ENCODE measurements around the gene DGKQ.

DGKQ gene

DNA sequence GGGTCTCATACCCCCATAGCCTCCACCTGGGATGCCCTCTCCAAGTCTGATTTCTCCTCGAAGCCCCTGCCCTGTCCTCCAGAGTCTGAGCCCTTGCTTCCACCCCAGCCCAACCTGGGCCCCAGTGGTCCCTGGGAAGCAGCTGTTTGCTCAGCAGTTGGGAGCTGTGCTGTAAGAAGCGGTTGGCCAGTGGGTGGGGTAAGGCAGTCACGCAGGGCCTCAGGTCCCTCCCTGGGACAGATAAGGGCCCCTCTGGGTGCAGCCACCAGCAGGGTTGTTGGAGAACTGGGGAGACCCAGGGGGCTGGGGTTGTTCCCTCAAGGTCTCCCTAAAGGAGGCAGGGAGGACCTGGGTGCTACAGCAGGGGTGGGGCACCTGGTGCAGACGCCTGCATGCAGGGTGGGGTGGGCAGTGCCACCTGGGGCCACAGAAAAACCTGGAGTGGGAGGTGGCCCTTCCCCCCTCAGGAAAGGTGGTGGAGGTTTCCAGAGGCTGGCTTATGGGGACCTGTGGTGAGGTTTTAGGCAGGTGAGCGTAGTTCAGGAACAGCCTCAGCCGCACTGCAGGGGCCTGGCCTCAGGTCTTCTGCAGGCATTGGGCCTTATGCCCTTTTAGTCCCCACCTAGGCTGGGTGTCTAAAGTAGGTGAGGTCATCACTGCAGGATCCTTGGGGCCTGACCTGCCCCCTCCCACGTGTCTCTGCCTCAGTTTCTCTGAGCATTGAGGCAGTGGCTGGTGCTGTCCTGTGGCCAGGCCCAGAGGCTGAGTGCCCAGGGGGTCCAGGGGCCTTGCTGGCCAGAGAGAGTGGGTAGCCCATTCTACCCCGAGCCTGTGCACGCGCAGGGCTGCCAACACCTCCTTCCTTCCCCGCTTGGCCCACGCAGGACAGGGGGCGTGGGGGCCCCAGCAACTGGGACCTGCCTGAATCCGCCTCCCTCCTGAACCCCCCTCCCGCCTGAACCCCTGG is 22.9 kb upstream of the DGKQ start:
- no peak for DNase-seq (ENCODE audit: low read depth in 2 of 2)

DNA sequence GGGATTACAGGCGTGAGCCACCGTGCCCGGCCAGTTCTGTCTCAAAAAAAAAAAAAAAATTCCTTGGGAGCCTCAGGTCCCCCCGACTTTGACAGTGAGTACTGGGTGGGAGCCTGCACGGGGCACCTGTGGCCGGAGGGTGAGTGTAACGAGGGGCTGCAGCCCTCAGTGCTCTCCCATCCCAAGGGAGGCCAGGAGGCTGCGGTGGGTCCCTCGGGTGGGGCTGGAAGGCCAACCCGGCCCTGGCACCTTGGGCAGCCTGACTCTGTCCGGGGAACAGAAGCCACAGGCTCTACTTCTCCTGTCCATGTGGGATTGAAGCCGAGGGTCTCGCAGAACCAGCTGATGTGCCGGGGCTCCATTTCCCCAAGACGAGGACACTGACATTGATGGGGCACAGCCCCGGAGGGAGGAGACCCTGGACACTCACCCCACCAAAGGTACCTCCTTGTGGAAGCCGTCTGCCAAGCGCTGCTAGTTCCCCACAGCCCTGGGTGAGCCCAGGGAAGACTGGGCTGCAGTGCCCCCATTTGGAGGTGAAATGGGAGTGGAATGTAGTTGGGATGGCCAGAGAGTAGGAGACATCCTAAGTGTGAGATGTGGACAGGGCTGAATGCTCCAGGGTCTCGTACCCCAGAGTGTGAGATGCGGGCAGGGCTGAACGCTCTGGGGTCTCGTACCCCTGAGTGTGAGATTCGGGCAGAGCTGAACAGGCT is 22.1 kb upstream of the DGKQ start:
- no peak for DNase-seq (ENCODE audit: low read depth in 2 of 2)

DNA sequence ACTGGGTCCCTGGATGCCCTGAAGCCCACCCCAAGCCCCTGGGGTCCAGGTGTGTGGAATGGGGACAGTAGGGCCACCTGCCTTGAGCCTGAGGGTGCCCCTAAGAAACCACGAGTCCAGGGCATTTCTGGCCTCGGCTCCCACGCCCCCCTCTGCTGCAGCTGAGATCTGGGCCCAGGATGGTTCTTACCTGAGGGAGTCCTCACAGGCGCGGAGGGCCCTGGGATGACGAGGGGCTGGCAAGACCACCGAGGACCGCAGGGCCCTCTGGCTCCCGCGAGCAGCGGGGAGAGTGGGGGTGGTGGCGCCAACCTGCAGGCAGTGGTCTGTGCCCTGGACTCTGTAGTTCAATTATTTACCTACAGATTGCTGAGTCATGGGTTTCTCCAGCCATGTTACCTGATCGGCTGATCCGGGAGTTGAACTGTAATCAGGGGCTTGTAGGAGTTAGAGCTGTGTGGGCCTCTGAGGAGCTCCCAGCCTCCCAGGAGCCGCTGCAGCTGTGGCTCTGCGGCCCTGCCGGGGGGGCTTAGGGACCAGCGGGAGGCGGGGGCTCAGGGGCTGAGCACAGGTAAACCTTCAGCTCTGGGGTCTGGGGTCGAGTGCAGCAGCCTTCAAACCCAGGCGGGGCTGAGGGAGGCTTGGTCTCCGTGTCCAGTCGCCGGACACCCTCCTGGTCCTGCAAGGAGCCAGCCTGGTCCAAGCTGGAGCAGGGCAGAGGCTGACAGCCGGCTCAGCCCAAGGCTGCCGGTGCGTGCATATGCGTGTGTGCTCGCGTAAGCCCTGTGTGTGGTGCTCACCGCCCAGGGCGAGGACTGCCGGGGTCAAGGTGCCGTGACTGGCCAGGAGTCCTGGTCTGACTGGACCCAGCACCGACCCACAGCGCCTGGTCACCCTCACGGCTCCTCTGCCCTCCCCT is 20.0 kb upstream of the DGKQ start, which contains the start of gene SLC26A1:
SLC26A1 (minus strand) TSS at position 294 of the 919 bp plus-strand sequence. CDS start 1,701 bp downstream, outside the sequence.
- no peak for DNase-seq (ENCODE audit: low read depth in 2 of 2)

DNA sequence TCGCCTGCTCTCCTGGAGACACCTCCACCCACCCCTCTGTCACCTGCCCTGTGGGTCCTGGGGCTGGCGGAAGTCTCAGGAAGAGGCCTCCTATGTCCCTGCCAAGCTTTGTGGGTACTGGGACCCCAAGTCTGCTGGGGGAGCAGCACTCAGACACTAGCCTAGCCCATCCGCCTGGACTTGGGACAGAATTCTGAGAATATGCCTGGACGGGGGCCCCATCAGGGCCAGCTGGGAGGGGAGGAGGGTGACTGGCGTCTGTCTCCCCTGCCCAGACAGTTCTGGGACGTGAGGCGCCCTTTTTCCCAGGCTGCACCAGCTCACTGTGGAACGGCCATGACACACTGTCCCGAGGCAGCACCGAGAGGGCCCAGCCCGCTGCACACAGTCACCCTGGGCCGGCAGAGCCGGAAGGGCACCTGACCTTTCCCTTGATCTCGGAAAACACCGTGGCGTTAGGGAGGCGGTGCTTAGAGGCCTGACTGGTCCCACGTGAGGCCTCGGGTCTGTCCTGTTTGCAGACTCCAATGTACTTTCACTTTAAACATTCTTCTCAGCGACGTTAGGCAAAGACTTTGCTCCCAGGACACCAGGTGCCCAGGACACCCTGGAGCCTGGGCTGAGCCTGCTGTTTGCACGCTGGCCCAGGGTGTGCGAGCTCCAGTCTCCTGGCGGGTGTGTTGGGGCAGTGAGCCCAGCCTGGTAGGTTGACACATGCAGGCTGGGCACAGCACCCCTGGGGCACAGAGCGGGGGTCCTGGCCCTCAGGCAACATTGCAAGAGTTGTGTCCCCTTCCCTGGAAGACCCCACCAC is 19.1 kb upstream of the DGKQ start:
- no peak for DNase-seq (ENCODE audit: low read depth in 2 of 2)

DNA sequence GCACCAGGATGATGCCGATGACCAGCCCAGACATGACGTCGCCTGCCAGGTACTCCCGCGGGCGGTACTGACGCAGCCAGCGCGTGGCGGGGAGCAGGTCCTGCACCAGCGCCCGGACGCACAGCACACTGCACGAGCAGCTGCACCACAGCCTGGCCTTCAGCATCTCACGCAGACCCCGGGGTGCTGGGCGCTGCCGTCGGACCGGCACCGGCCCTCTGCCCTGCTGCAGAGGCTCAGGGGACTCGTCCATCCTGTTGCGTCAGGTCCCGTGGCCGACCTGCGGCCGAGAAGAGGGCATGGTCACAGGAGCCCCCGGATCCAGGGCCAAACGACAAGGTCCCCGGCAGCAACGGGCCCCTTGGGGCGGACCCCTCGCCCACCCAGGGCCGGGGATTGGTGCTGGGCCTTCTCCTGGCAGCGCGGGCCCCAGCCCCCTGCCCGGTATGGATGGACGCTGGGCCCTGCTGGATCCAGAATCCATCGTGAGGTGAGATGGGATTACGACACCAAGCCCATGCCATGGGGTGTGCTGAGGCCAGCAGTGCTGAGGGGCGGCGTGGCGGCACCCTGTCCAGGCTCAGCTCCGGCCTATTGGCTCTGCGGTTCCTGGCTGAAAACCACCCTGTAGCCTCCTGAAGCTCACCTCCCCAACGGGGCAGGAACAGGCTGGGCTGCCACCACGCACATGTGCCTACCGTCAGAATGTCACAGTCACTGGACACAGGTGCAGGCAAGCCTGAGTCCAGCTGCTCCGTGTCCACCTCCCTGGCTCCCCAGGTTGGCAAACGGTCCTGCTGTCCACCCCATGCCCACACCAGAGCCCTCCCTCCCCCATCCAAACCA is 18.3 kb upstream of the DGKQ start:
- no peak for DNase-seq (ENCODE audit: low read depth in 2 of 2)

DNA sequence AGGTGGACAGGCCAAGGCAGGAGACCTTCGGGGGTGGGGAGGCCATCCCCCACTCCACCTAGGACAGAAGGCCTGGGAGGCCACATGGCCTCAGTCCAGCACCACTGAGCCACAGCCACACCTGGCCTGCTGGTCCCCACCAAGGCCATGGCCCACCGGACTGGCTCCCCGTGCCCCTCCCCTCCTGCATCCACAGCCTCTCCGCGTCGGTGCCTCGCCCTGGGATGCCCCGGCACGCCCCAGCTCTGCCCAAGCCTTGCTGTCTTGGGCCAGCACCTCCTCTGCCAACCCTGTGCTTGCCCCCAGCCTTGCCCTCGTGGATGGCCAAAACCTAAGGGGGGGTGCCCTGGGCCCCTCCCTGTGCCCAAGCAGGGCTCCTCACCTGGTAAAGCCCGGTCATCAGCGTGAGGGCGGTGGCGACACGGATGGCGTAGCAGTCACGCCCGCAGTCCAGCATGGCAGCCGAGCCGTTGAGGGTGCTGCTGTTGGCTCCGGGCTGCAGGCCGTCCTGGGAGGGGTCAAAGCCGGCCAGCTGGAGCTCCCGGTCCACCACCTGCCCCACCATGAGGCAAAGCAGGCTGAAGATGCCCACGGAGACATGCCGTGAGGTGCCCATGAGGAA is 17.5 kb upstream of the DGKQ start:
- no peak for DNase-seq (ENCODE audit: low read depth in 2 of 2)

DNA sequence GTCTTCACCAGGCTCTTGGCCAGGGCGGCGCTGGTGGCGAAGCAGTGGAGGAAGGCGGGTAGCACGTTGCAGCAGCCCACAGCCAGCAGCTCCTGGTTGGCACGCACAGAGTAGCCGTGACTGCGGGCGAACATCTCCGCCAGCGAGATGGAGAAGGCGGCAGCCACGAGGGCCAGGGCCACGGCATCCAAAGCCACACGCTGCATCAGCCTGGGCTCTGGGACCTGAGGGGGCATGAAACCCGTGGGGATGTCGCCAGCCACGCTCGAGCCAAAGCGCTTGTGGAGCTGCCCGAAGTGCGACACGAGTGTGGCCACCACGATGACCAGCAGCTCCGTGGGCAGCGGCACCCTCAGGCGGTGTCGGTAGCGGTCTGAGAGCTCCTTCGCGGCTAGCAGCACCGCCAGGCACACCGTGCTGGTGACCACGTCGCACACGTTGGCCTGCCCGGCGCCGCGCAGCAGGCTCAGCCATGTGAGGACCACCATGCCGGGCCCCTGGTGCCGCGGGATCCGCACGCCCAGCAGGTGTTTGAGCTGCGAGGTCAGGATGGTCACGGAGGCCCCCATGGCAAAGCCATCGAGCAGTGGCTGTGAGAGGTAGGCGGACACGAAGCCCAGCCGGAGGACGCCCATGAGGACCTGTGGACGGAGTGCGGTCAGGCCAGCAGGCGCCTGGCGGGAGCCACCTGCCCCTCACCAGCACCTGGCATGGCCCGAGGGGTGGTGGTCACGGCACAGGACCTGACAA is 16.5 kb upstream of the DGKQ start:
- no peak for DNase-seq (ENCODE audit: low read depth in 2 of 2)

DNA sequence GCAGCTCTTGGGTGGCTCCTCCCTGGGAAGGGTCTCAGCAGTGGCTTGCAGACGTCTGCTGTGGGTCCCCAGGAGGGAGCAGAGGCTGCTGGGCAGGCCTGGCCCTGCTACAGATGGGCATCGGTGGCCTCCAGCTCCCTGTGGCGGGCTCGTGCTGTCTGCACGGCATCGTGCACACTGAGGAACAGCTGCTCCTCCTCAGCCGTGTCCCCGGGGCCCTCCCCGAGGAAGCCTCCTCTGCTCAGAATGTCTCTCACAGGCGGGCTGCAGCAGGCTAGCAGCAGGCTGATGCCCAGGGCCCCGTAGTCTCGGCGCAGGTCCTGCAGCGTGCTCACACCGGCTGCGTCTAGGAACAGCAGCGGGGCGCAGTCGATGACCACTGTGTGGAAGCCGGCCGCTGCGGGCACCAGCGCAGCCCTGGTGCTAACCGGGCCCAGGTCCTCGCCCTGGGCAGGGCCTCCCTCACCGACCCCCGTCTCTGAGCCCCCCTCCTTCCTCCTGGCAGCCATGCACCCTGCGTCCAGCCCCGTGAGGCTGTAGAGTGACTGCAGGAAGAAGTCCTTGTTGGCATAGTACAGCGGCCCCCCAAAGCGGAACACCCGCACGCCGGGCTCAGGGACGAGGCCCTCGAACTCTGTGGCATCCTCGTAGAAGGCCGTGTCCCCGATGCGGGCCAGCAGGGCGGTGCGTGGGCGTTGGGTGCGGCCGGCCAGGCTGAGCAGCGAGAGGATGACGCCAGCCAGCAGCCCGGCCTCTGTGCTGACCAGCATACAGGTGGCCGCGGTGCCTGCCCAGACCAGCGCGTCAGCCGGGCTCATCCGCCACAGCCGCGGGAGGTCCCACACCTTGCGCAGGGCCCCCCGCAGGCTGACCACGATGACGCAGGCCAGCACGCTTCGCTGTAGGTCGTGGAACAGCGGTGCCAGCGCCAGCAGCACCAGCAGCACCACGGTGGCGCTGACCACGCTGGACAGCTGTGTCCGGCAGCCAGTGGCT is 15.7 kb upstream of the DGKQ start:
- DNase-seq (ENCODE audit: low read depth in 2 of 2): no peak

DNA sequence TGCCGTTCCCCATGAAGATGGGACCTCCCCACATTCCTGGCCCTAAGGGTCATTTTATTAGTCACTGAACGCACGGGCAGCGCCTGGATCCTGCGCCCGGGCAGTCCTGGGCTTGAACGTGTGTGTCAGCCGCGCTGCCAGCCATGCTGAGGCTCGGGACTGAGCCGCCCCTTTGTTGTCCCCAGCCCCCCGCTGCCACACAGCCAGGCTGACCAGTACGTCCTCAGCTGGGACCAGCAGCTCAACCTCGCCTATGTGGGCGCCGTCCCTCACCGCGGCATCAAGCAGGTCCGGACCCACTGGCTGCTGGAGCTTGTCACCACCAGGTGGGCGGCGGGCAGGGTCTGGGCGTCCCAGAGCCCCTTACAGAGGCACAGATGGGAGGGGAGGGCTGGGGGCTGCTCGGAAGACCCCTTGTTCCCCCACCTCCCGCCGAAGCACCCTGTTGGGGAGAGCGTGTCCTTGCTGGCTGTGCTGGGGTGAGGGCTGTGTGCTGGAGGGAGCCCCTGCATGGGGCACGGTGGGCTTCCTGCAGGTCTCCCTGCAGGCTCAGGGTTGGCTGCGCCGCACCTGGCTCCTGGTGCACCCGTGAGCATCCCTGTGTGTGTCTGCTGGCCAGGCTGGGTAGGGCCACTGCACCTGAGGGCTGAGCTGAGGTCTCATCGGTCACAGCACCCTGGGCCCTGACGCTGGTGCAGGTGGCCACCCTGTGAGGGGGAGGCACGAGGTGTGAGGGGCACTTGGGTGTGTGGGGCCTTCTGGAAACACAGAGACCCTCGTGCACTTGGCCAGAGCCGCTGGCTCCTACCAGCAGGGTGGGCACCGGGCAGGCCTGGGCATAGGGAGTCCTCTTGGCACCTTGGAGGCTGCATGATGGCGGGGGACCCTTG is 14.5 kb upstream of the DGKQ start:
- DNase-seq (ENCODE audit: low read depth in 2 of 2): no peak

DNA sequence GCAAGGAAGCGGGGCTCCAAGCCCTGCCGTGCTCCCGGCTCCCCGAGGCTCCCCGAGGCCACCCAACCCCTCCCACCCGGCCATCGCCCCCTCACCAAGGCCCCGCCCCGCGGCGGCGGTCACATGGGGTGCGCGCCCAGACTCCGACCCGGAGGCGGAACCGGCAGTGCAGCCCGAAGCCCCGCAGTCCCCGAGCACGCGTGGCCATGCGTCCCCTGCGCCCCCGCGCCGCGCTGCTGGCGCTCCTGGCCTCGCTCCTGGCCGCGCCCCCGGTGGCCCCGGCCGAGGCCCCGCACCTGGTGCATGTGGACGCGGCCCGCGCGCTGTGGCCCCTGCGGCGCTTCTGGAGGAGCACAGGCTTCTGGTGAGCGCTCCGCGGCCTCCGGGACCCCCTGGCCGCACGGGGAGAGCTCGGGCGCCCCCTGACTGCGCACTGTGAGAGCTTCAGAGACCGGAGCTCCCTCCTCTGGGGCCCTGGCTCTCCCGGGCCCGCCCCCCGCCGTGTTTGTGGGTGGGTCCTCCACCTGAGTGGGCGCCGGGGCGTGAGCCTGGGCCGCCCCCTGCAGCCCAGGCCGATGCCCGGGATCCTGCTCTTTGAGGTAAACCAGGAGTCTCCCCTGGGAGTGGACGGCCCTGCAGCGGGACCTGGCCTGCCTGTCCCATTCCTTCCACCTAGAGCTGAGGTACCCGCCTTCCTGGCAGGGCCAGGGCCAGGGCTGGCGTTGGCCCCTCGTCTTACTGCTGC is 13.7 kb upstream of the DGKQ start, which contains the start of gene IDUA:
IDUA (plus strand) TSS at position 166 of the 745 bp plus-strand sequence; CDS start at position 207, 41 bp downstream.
- peak; percentile 75 to 81 for DNase-seq (ENCODE audit: low read depth in 2 of 2)

DNA sequence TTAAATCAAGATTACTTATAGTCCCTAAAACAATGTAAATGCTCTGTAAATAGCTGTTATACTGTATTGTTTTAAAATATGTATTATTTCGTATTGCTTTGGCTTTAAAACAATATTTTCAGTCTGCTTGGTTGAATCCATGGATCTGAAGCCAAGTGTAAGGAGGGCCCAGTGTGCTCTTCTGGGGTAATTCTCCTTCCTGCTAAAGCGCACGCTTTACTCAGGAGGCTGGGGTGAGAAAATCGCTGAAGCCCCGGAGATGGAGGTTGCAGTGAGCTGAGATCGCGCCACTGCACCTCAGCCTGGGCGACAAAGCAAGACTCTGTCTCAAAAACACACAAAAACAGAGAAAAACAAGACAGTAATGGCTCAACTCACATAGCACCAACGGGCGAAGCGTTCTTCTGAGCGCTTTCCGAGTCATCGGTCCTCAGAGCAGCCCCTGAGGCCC is 13.1 kb upstream of the DGKQ start:
- DNase-seq (ENCODE audit: low read depth in 2 of 2): no peak

DNA sequence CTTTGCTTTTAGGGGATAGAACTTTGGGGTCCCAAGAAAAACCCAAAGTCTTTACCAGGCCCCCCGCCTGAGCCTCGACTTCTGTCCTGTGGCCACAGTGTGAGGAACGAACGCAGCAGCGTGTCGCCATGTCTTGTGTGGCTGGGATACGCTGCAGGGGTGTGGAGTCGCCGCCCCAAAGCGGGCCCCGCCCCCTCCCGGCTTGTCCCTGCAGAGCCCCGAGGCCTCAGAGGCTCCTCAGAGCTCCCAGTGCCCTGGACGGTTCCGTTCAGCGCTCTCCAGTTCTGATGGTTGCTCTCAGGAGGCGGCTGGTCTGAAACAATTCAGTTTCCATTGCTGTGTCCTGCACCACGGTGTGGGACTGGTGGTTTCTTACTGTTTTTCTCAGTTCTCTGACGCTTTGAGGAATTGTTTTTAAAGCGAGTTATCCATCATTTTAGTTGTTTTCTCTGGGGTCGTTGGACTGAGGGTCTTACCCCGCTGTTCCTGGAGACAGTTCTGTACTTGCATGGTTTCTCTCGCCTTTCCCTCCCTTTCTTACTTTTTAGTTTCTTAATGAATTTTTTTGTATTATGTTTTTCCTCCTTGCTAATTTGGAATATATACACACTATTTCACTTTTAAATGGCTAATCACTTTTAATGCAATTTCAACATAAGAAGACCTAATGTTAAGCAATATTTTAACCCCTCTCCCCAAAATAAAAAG is 11.9 kb upstream of the DGKQ start:
- peak; percentile 28 to 54 for DNase-seq (ENCODE audit: low read depth in 2 of 2)

DNA sequence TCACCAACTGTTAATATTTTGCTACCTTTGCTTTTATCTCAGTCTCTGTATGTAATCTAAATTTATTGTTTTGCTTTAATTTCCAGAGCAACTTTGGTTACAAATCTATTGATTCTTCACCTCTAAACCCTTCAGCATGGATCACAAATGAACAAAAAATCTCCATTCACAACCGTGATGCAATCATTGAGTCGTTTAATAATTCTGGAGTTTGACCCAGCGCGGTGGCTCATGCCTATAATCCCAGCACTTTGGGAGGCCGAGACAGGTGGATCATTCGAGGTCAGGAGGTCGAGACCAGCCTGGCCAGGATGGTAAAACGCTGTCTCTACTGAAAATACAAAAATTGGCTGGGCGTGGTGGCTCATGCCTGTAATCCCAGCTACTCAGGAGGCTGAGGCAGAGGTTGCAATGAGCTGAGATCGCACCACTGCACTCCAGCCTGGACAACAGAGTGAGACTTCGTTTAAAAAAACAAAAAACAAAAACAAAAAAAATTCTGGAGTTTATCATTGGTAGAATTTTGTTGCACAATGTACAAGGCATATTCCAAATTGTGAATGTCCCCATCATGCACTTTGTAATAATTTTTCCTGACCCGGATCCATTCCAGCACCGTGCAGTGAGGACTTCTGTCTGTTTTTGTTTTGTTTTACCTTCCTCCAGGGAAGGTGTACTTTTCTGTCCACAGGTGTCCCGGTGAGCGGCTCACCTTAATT is 11.1 kb upstream of the DGKQ start:
- no peak for DNase-seq (ENCODE audit: low read depth in 2 of 2)

DNA sequence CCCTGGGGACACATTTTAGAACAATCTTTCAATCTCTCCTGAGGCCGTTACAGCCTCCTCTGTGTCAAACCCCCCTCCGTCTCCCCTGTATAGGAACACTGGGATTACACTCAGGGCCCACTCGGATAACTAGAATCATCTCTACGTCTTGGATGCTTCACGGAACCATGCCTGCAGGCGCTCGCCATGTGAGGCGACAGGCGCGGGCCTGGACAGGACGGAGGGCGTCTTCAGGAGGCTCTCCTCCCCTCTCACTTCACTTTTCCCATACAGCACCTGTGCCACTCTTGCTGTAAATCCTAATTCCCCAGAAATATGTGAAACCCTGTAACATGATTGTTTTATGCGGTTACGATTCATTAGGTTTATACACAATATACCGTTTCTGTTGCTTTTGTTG is 9.4 kb upstream of the DGKQ start:
- no peak for DNase-seq (ENCODE audit: low read depth in 2 of 2)

Measured in stimulated activated CD8-positive, alpha-beta memory T cell treated with anti-CD3 and anti-CD28 coated beads, Interleukin-2, amount 100 ng/mL, for 1 hour (primary cell).